ENCODE measurements around the gene STX19. TPM values are rescaled to one million over a fixed set of nuclear protein-coding genes. Genes with fewer than 3 reads are reported as not detected.

Gene STX19
- total and polyA plus RNA-seq, 2 of the 13 experiments (the other 11 are each of a cell fraction or from before 2014, with no cell fraction given) = not detected

GRCh38 chr3:94062513-94063404, 34.4 kb upstream of the STX19 start, which contains the start of the genes DHFR2 and NSUN3 (continued):
- no peak for TF ChIP-seq ETS1 (CRISPR knock-in tag; IDR thresholded peaks at IDR 0.05)
- TF ChIP-seq ZNF672 (CRISPR knock-in tag; IDR thresholded peaks at IDR 0.05) = no peak
- peak; percentile 75 for TF ChIP-seq POLR2AphosphoS5 (IDR thresholded peaks at IDR 0.05; ENCODE audit: low read depth, low read length)
- peak; percentile 97 for TF ChIP-seq ELF3 (CRISPR knock-in tag; IDR thresholded peaks at IDR 0.05)
- TF ChIP-seq REXO4 (CRISPR knock-in tag; IDR thresholded peaks at IDR 0.05; ENCODE audit: borderline replicate concordance) = no peak
- peak; percentile 18 for TF ChIP-seq XRCC5 (optimal IDR thresholded peaks at IDR 0.05; ENCODE audit: low read length)
- TF ChIP-seq ZNF550 (CRISPR knock-in tag; IDR thresholded peaks at IDR 0.05; ENCODE audit: borderline replicate concordance) = no peak
- no peak for TF ChIP-seq ZSCAN29 (CRISPR knock-in tag; conservative IDR thresholded peaks at IDR 0.05)
- TF ChIP-seq NFKBIZ (CRISPR knock-in tag; IDR thresholded peaks at IDR 0.05) = 0 out of 2 replicates have a peak, but pooled peaks have one; percentile 12
- TF ChIP-seq ZNF816 (CRISPR knock-in tag; IDR thresholded peaks at IDR 0.05; ENCODE audit: borderline replicate concordance) = no peak
- peak; percentile 86 for TF ChIP-seq PITX1 (CRISPR knock-in tag; IDR thresholded peaks at IDR 0.05)
- peak; percentile 35 for TF ChIP-seq SP4 (CRISPR knock-in tag; IDR thresholded peaks at IDR 0.05)
- peak; percentile 44; the same call in 1 of the 2 replicates for TF ChIP-seq SIX4 (CRISPR knock-in tag; IDR thresholded peaks at IDR 0.05)
- no peak for TF ChIP-seq MNT (IDR thresholded peaks at IDR 0.05)
- TF ChIP-seq SAP130 (CRISPR knock-in tag; IDR thresholded peaks at IDR 0.05; ENCODE audit: low read depth) = peak; percentile 80
- no peak for TF ChIP-seq ATAD3A (CRISPR knock-in tag; IDR thresholded peaks at IDR 0.05)
- TF ChIP-seq REST (IDR thresholded peaks at IDR 0.05; ENCODE audit: borderline replicate concordance in 1 of 2, low read depth in 1 of 2, low read length in 2 of 2) = peak in 1 of 2 experiments; percentile 33; a peak in 1 of 4 replicates
- TF ChIP-seq CBX2 (IDR thresholded peaks at IDR 0.05; ENCODE audit: low read depth, low read length) = no peak
- no peak for TF ChIP-seq CBX2 (CRISPR knock-in tag; IDR thresholded peaks at IDR 0.05; ENCODE audit: low read depth)
- peak; percentile 52; the same call in 1 of the 2 replicates for TF ChIP-seq ZNF598 (CRISPR knock-in tag; IDR thresholded peaks at IDR 0.05; ENCODE audit: borderline replicate concordance)
- TF ChIP-seq ATF4 (CRISPR knock-in tag; IDR thresholded peaks at IDR 0.05) = no peak
